HG02870 (cell line): ENCODE results near the gene AKIRIN2.
"Not testable (repeated sequence)": the region's sequence is repeated elsewhere in the genome, so short reads cannot be mapped to it uniquely, and the experiment has no call there.

Experiments used
- ATAC-seq: cut with Tn5 transposase; IDR thresholded peaks from one replicate; pipeline ENCODE4 v1.9.1; 2021; ENCODE audit warnings: mild to moderate bottlenecking, moderate library complexity; ENCODE audit not compliant: unreplicated experiment

The AKIRIN2 gene

DNA sequence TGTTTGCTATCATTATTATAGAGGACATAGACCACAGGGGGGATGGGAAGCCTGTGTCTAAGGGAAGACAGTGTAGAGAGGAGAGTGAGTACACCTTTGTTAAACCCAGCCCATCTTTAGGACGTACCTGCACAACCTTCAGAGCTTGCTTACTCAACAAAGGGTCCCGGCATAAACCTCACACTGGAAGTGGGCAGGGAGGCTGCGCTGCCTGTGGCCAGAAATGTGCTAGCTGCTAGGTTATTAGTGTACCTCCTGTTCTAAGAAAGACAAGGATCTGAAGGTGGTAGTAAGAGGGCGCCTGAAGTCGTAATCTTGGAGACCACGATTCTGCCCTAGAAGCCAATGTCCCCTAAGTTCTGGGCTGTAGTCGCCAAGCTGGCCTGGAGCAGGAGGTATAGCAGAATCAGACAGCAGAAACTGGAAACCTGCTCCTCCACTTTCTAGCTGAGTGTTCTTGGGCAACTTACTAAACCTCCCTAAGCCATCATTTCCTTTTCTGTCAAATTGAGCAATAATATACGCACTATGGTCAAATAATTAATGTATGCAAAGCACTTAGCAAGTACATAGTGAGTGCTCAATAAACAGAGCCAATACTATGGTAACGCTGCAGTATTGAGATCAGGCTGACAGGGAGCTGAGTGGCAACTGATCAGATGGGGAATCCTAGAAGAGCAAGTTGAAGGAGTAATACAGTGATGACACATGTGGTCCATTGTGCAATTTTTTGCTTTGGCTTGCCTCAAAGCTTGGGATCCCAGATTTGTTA is 16.8 kb upstream of the AKIRIN2 start:
- ATAC-seq = no peak

DNA sequence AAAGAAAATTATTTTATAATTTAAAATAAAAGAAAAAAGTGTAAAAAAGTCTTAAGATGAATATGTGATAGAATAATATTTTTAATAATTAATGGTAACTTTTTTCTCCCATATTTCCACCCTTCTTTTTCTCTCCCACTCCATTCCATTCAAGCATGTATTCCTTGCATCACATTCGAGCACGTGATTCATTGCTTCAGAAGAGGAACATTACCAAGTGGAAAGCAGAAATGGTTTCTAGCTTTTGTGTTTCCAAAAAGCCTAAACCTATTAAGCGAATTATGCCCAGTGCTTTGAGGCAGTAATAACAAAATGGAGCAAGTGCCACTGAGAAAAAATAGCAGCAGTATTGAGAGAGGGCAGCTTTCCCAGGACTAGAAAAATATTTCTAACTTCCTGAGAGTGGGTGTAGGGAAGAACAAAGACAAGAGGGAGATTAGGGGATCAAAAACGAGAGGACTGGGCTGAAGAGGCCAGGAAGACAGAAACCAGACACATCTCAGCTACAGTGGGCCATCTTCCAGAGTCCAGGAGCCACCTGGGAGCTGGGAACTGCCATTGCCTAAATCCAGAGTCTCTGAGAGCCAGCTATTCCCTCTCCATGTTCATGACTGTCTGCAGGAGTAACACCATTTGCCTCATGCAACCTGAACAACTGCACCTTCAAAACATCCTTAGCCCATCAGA is 15.0 kb upstream of the AKIRIN2 start:
- ATAC-seq = no peak

DNA sequence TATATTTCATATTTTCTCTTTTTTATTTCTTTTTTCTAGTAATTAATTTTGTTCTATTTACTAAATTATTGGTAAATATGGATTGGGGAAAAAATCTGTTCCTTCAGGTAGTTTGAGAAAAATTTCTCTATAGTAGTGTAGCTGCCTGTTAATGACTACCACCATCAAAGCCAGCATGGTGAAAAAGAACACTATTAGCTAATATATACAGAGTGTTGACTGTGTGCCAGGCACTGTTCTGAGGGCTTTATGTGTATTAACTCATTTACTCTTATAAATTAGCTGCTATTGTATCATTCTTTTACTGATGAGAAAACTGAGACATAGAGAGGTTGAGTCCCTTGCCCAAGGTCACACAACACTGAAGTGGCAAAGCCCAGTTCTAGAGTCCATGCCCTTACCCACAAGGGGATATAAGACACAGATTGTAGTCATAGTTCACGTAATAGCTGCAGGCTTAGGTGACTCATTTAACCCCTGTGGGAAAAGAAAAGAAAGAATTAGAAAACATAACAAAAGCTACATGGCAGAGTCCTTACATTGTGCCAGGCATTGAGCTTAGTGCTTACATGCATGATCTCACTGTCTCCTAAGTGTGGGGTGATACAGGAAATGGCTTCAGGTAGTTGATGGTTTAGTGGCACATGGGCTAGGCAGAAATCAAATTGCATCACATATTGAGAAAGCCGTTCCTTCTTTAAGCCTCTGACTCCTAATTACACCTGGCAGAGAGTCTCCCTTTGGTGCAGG is 12.2 kb upstream of the AKIRIN2 start:
- ATAC-seq = no peak

DNA sequence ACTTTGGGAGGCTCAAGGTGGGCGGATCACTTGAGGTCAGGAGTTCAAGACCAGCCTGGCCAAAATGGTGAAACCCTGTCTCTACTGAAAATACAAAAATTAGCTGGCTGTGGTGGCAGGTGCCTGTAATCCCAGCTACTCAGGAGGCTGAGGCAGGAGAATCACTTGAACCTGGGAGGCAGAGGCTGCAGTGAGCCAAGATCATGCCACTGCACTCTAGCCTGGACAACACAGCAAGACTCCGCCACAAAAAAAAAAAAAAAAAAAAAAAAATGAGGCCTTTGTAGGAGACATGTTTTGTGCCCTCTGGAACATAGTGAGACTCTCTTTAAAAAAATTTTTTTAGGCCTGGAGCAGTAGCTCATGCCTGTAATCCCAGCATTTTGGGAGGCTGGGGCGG is 10.7 kb upstream of the AKIRIN2 start:
- ATAC-seq = not testable (repeated sequence)

DNA sequence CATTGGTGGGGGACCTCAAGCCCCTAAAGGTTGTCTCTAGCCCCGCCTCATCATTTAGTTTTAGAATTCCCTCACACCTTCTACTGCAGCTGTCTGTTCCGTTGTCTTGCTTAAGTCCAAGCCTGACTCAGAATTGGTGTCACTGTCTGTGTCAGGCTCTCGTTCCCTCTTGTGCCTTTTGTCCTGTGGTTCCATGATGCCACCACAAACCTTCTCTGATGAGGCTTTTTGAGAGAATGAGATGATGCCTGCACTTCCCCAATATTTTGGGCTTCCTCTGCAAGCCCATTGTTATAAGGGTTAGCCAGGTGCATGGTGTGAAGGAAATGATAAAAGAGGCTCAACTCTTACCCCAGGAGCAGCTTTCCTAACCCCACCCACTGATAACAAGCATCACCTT is 8.1 kb upstream of the AKIRIN2 start:
- ATAC-seq = peak; percentile 26

DNA sequence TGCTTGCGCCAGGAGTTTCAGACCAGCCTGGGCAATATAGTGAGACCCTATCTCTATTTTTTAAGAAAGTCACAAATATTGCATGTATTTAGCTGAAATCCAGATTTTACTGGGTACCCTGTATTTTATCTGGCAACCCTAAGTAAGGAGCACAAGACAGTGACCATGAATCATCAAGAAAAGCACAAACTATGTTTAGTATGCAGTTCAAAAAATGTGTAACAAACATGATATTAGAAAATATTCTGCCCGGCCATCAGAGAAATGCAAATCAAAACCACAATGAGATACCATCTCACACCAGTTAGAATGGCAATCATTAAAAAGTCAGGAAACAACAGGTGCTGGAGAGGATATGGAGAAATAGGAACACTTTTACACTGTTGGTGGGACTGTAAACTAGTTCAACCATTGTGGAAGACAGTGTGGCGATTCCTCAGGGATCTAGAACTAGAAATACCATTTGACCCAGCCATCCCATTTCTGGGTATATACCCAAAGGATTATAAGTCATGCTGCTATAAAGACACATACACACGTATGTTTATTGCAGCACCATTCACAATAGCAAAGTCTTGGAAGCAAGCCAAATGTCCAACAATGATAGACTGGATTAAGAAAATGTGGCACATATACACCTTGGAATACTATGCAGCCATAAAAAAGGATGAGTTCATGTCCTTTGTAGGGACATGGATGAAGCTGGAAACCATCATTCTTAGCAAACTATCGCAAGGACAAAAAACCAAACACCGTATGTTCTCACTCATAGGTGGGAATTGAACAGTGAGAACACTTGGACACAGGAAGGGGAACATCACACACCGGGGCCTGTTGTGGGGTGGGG is 6.8 kb upstream of the AKIRIN2 start:
- ATAC-seq = not testable (repeated sequence)

DNA sequence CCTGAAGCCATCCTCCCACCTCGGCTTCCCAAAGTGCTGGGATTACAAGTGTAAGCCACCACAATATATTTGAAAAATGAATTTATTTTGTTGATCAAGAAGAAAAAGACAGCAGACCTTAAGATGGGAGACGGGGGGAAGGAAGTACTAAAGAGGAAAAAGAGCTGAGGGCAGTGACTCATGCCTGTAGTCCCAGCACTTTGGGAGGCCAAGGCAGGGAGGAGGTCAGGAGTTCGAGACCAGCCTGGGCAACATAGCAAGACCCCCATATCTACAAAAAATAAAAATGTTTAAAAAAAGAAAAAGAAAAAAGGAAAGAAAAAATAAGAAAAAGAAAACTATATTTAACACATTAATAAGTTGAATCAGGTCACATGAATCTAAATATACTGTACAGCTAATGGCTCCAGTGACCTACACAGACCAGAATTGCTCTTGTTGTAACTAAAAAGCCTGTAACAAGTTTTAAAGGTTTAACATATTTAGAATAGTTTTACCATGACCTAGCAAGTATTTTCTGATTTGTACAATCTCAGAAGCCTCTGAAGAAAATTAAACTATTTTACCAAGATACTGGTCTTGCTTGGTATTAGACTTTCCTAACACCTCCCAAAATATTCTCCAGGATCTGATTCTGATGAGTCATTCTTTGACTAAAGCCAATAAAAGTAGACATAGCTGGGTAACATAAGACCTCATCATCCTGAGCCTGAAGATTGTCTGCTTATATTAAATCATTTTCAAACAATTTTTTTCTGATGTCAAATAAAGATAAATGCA is 4.3 kb upstream of the AKIRIN2 start:
- ATAC-seq = no peak

DNA sequence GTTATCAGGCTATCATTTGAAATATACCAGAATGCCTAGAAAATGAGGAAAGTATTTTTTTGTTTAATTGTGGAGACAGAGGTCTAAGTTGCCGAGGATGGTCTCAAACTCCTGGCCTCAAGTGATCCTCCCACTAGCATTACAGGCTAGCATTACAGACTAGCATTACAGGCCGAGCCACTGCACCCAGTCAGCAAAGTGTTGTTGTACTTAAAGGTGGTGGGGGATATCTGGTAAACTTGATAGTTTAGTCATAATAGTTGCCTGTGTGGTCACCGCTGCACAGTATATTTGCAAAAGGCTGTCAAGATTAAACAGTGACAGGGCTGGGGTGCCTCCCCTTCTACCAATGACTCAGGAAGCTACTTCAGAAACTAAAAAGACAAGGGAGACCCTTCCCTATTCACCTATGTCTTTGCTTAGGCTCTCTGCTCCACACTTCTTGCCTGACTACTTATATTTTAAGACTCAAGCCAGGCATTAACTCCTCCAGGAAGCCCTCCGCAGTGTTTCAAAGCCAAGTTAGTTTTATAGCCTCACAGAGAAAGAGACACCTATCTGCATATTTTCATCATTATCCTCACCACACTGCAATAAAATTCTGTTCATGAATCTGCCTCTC is 3.1 kb upstream of the AKIRIN2 start:
- peak; percentile 61 for ATAC-seq

DNA sequence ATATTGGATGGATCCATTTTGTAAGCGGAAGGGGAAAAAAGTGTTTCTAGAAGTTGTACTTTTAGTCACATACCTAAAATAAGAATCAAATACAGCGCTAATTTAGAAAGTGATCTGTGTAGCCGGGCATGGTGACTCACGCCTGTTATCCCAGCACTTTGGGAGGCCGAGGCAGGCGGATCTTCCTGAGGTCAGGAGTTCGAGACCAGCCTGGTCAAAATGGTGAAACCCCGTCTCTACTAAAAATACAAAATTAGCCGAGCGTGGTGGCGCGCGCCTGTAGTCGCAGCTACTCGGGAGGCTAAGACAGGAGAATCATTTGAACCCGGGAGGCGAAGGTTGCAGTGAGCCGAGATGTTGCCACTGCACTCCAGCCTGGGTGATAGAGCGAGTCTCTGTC is 1.0 kb upstream of the AKIRIN2 start:
- not testable (repeated sequence) for ATAC-seq

DNA sequence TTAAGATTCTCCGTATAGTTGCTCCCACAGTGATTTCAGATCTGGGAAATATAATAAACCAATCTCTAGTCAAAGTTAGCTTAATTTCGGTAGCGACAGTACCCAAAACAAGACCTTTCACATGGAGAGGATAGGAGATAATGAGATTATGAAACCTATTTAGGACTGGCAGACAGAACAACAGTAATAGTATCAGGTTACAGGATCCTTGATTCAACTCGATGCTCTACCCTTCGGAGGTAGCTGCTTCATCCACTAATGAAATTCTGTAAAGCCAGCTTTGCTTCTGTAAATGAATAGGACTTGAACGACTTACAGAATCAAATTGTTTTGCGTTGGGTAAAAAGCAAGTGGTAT is 534 bp upstream of the AKIRIN2 start:
- peak; percentile 10 for ATAC-seq

DNA sequence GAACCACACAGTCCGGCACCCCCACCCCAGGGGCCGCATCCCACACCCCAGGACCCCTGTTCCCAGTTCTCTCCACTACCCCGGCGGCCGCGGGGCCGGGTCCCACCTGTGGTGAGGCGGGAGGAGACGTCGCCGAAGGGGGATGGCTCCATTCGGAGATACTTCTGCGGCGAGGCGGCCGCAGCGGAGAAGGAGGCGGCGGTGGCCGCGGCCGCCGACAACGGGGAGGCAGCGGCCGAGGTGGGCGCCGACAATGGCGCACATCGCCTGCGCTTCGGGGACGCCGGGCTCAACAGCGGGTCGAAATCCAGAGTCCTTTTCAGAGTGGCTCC is 723 bp downstream of the AKIRIN2 start:
- ATAC-seq = no peak

DNA sequence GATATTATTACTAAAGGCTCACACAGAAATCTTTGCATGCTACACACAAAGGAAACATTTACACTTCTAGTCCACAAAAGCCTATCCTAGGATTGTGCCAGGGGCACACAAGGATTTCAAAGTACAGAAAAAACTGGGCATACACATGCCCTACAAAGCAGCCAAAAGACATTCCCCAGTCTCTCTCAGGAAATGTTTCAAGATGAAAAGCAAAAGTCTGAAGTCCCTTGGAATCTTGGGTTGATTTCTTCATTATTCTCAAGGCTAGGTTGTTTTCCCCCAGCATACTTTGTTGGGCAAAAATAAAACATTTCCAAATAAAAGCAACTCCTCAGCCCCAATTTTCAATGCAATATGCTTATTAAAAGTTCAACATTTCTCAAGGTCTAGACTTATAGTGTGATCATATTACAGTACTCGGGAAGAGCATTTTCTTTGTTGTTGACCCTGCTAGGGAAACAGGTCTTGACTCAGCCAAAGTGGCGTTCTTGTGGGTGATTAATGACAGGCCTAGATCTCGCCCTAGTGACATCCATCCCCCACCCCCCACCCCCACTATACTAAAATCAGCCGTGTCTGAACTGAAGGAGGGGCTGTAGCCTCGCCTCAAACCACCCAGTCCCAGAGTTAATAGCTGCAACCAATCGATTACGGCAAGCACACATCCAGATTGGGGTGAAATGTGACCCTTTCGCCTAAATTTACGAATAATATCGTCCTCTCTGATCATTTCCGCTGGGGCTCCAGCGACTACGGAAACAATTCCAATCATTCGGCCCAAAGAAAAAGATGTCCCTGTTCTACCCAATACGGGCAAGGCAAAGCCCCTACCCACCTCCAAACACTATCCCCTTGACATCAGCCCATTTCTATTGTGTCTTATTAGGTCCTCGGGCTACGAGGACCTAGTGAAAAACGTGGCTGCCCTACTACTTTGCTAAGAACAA is 1.4 kb downstream of the AKIRIN2 start:
- no peak for ATAC-seq

DNA sequence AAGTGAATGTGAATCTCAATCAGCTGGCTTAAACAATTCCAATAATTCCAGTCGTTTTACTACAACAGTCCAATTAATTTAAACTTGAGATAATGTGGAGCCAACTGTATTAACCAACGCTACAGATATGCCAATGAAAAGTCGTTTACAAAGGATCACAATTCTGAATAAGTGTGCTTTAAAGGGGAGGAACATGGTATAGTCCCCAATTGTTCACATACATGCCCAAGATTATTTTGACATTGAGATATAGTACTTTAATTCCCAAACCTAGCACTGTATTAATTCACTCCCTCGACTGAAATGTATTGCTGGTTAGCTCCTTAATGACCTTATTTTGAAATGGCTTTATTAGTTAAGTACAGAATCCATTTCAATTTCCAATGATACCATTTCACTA is 2.5 kb downstream of the AKIRIN2 start:
- no peak for ATAC-seq

DNA sequence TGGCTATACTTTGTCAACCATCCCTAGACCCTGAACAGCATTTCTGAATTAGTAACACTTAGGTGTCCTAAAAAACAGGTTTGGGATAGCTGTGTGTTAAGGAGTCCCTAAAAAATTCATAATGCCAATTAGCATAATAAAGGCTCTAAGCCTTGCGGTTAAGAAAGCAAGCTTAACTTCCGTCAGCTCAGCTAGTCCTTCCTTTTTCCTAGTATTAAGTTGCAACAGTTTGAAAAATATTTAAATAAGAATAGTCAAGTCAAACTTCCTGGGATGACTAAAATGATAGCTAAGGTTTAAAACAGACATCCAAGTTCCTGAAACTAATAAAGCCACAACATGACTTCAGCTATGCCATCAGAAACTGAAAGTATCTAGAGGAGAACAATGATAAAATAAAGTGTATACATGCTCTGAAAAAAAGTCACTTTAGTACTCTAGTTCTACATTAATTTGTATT is 3.5 kb downstream of the AKIRIN2 start:
- ATAC-seq = no peak

DNA sequence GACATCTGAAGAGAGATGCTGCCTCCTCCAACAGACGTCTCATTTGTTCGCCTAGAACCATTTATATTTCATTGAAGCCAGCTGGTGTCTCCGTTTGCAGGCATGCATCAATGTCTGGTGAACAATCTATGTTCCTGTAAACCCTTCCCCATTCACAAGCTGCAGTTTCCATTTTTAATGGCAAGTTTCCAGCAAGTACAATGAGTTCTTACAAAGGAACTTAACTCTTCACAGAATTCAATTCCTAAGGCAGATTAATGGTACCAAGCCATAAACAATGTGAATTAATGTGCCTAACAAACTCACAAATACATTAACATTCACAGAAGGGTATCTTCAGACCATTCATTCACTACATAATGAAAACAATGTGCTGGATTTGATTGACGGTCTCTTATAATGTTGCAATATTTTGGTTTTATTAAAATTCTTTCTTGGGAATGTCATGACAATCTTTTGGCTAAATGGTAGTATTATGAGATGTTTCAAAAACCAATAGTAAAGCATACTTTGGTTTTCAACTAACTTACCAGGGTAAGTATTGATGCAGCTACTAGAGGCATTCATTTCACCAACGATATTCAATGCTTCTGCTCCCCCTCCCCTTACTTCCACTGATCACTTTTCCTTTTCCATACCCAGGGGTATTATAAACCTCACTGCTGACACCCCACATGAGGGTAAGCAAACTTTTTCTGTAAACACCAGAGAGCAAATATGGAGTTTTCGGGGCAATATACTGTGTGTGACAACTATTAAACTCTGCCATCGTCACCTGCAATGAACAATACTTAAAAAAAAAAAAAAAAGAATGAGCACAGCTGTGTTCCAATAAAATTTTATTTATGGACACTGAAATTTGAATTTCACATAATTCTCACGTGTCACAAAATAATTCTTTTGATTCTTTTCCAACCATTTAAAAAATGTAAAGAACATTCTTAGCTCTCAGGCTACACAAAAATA is 4.2 kb downstream of the AKIRIN2 start:
- ATAC-seq = no peak

DNA sequence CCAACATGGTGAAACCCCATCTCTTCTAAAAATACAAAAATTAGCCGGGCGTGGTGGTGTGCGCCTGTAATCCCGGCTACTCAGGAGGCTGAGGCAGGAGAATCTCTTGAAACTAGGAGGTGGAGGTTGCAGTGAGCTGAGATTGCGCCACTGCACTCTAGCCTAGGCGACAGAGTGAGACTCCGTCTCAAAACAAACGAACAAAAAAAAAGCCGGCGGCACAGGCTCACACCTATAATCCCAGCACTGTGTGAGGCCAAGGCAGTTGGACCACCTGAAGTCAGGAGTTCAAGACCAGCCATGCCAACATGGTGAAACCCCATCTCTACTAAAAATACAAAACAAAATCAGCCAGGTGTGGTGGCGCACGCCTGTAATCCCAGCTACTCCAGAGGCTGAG is 5.2 kb downstream of the AKIRIN2 start:
- not testable (repeated sequence) for ATAC-seq

DNA sequence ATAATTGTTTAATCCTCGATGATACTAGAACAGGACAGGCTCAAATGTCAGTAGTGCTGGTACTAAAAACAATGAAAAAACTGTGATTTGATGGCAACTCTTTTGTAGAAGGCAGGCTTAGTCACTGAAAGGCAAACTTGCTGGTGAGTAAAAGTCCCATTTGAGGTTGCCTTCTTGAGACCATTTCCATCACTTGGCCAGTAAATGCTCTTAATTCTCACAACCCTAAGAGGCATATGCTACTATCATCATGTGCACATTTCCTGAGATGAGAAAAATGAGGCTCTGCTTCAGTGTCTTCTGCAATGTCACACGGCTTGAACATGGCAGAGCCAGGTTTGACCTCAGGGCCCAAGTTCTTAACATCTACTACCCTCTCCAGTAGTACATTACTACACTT is 9.9 kb downstream of the AKIRIN2 start:
- ATAC-seq = no peak

DNA sequence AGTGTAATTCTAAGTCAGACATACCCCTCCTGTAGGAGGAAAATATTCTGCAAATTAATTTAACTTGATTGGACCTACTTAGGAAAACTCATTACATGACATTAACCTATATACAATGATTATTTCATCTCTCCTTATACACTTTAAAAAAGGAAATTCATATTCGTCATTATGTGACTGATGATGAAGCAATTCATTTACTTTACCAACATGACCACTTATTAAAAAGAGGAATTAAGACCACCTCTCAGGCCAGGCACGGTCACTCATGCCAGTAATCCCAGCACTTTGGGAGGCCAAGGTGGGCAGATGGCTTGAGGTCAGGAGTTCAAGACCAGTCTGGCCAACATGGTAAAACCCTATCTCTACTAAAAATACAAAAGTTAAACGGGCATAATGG is 11.6 kb downstream of the AKIRIN2 start:
- ATAC-seq = no peak
